NCI-H1930 (cell line): ENCODE data around the gene ANKMY1.
A peak's percentile ranks its signal among the peaks of the same experiment; 100 is the strongest.
"Not testable (repeated sequence)": the region's sequence is repeated elsewhere in the genome, so short reads cannot be mapped to it uniquely, and the experiment has no call there.

Source experiments
- DNase-seq, 2 experiments: peaks; one replicate each; lab custom pipeline; 2025; lab: John Stamatoyannopoulos, UW

Gene ANKMY1

GRCh38 chr2:240569523-240569997, 11.8 kb upstream of the ANKMY1 start:
- no peak for DNase-seq

DNA sequence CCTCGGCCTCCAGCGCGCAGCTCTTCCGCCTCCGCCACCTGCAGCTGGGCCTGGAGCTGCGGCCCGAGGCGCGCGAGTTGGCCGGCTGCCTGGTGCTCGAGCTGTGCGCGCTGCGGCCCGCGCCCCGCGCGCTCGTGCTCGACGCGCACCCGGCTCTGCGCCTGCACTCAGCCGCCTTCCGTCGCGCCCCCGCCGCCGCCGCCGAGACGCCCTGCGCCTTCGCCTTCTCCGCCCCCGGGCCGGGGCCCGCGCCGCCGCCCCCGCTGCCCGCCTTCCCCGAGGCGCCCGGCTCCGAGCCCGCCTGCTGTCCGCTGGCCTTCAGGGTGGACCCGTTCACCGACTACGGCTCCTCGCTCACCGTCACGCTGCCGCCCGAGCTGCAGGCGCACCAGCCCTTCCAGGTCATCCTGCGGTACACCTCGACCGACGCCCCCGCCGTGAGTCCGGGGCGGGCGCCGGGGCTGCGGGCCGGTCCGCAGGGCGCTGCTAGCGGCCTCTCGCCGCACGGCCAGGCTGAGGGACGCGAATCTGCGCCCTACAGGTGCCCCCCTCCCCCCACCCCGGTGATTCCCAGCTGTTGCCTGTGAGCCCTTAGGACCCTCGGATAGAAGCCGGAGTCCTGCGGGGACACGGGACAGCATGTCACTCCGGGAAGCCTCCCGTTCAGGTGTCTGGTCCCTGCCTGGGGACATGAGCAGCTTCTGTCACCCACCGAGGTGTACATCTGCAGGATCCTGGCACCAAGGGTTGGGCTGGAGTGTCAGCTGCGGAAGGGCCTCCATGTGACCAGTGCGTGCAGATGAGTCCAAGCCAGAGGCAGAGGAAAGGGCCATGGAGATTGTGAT, 11.1 kb upstream of the ANKMY1 start:
- no peak for DNase-seq

DNA sequence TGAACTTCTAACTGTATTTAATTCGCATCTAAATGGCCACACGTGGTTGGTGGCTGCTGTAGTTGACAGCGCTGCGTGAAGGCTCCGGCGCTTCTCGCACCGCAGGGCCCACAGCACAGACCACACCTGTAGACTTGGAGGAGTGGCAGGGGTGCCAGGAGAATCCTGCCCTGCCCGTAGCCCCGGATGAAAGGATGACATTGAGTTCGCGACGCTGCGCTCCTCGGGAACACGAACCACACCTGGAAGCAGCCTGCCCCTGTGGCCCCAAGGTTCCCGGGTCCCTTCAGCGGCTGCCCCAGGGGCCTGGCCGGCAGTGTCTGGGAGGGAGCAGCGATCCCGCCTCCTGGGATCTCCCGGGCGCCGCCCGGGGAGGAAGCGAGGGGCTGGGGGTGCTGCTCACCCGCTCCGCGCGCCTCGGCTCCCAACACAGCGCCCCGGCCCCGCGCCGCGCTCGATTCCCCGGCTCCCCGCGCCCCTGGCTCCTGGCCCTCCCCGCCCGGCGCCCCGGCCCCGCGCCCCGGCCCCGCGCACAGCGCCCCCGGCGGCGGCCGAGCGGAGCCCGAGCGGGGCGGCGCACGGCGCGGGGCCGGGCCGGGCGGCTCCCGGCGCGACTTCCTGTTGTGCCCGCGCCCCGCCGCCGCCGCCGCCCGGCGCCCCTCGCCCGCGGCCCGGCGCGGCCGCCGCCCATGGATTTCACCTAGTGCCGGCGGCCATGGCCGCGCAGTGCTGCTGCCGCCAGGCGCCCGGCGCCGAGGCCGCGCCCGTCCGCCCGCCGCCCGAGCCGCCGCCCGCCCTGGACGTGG, 10.3 kb upstream of the ANKMY1 start, which contains the start of gene RNPEPL1:
Gene RNPEPL1, plus strand, starts transcription at position 613 of the 806 bp plus-strand sequence. Its CDS starts 103 bp downstream, at position 716.
- peak in 1 of 2 experiments; percentile 45 for DNase-seq

- DNase-seq = no peak
Measured at GRCh38 chr2:240567137-240567871, 9.5 kb upstream of the ANKMY1 start.

DNA sequence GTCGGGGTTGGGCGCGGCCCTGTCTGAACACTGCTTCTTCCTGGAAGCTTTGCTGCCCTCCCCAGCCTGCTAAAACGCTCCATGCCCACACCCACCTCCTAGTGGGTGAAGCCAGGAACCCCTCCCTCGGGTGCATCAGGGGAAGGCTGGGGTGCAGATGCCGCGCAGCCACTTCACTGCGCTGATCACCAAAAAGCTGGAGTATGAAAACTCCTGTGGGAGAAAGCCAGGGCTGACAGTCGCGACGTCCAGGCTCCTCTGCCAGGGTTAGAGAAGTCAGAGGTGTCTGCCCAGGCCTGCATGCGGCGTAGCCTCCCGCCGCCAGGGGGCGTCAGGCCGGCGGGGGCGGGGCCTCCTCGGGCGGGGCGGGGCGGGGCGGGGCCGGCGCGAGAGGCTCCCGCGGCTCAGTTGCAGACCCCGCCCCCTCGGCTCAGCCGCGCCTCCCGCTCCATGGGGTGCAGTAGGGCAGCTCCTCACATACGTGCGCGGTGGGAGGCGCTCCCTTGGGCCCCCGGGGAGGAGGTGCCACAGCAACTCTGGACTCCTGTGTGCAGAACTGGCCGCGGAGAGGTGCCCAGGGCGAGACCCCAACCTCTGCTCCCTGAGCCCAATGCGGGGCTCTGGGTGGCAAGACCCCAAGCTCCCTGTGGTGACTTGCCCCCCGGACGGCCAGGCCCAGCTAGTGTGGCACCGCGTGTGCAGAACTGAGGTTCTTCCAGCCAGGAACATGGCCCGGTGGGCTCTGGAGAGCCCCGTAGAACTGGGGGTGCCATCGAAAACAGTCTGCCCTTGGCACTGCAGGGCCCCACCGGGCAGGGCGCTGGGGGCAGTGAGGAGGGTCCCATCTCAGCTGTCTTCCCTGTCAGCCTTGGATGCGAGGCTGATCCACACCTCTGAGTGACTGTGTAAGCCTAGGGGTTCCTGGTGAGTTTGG, 8.7 kb upstream of the ANKMY1 start:
- peak; percentile 63 to 81 for DNase-seq

GRCh38 chr2:240565333-240566202, 7.8 kb upstream of the ANKMY1 start:
- no peak for DNase-seq

- no peak for DNase-seq
Measured at GRCh38 chr2:240564561-240565332, 7.0 kb upstream of the ANKMY1 start.

- DNase-seq = no peak
Measured at GRCh38 chr2:240563951-240564560, 6.3 kb upstream of the ANKMY1 start.

DNA sequence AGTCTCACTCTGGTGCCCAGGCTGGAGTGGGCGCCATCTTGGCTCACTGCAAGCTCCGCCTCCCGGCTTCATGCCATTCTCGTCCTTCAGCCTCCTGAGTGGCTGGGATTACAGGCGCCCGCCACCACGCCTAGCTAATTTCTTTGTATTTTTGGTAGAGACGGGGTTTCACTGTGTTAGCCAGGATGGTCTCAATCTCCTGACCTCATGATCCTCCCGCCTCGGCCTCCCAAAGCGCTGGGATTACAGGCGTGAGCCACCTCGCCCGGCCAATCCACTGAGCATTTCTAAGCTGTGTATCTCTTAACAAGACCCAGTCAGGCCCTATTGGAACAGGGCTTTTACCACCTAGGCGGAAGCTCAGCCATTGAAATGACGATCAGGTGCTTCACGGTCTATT, 5.4 kb upstream of the ANKMY1 start:
- DNase-seq = not testable (repeated sequence)

GRCh38 chr2:240561325-240561971, 3.7 kb upstream of the ANKMY1 start:
- DNase-seq = no peak

DNA sequence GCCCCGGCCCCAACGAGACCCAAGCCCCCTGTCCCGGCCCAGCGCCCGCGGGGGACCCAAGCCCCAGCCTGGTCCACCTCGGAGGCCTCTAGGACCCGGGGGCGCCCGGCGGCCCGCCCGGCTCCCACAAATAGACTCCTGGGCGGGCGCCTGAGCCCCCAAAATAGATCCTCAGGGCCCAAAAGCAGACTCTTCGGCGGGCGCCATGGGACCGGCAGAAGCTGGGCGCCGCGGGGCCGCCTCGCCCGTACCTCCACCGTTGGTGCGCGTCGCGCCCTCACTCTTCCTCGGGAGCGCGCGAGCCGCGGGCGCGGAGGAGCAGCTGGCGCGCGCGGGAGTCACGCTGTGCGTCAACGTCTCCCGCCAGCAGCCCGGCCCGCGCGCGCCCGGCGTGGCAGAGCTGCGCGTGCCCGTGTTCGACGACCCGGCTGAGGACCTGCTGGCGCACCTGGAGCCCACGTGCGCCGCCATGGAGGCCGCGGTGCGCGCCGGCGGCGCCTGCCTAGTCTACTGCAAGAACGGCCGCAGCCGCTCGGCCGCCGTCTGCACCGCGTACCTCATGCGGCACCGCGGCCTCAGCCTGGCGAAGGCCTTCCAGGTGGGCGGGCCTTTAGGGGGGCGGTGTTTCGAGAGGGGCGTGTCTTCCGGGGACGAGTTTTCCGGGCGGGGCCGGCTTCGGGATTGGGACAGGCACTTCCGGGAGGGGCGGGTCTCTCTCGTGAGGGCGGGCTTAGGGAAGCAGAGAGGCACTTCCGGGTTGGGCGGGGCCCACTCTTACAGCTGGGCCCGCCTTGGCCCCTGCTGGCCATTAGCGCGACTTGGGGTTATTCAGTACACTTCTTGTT, 2.9 kb upstream of the ANKMY1 start:
- peak; percentile 96 to 98 for DNase-seq

DNA sequence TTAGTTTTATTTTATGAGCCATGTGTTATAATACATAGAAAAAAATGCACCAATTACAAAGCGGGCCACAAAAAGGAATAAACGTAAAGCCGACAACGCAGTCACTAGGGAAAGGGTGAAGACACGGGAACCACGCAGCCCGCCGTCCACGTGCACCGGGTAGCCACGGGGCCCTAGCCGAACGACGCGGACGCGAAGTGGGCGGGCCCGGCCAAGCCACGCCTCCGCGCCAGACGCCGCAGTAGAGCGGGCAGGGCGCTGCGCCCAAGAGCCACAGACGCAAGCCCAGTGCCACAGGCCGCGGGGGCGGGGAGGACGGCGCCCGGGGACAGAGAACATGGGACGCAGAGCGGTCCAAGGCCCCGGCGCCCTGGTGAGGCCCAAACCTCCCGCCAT, 2.3 kb upstream of the ANKMY1 start, which contains the start of gene DUSP28:
Gene DUSP28, plus strand, starts transcription at position 274 of the 396 bp plus-strand sequence. CDS start 328 bp downstream, outside the sequence.
- peak; percentile 75 to 86 for DNase-seq

- DNase-seq = no peak
Measured at GRCh38 chr2:240559286-240559685, 1.5 kb upstream of the ANKMY1 start.

- no peak for DNase-seq
Measured at GRCh38 chr2:240558236-240558761, 511 bp upstream of the ANKMY1 start.

DNA sequence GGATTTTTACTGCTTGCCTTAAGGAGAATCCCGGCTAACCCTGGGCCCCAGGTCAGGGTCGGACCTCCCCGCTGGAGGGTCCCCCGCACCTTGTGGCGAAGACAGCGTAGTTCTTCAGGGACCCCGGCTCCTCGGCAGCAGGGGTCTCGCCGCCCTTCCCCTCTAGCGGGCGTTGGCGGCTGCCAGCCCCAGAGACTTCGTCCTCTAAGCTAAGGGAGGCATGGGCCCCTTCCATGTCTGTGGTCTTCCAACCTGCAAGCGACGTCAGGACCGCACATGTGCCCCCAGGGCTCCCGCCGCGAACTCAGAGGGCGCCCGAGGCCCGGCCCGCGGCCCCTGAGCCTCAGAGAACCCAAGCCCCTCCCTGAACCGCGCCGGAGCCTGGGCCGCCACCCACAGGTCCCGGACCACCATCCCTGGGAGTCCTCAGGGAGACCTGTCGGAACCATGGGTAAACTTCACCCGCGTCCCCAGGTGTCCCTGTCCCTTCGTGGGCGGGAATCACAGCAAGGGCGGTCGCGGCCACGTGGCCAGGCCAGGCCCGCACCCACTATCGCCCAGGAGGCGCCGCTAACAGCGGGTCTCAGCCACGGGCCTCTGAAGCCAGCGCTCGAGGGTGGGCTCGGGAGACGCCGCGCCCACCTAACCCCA, 562 bp downstream of the ANKMY1 start:
- no peak for DNase-seq

DNA sequence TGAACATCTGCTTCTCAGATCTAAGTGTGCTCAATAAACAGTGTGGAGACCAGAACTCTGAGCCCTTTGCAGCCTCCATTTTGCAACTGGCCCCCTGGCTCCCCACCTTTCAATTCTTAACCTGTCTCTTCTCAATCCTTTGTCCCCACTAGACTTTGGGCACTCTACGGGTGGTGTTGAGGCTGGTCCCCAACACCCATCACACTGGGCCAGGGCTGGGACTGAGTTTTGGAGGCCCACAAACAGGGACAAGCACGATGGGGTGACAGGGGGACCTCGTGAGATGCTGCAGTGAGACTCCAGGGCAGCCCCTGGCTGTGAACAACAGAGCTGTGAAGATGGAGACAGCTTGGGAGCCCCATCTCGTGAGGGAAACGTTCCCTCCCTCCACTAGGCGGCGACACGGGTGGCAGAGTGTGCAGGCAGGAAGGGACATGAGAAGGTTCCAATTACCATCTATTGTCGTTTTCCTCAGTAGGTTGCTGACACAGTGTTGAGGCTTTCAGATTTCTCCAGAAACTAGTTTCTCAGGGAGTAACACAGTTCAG, 1.2 kb downstream of the ANKMY1 start:
- DNase-seq = peak; percentile 60 to 67
